ENCODE measurements around the gene P2RX7.
A peak's percentile ranks its signal among the peaks of the same experiment; 100 is the strongest.
"Not testable (repeated sequence)": the region's sequence is repeated elsewhere in the genome, so short reads cannot be mapped to it uniquely, and the experiment has no call there.

P2RX7 gene

GRCh38 chr12:121145221-121145620 lies 12.5 kb downstream of the P2RX7 start:
- Histone ChIP-seq H3K27ac (replicated peaks) (peak overlapping the region; percentile 81), H3K4me3 (replicated peaks; ENCODE audit: insufficient read depth, low read length) (no peak overlapping the region), H3K27me3 (ENCODE audit: insufficient read depth, poor library complexity, severe bottlenecking) (no peaks in the 10 kb centered on the region)
- peak; percentile 69; the same call in 1 of the 2 replicates for TF ChIP-seq SPI1 (IDR thresholded peaks at IDR 0.05; ENCODE audit: borderline replicate concordance, low read depth)
- no peak for TF ChIP-seq GABPA (IDR thresholded peaks at IDR 0.05; ENCODE audit: low read depth)
- DNase-seq (ENCODE audit: low read depth in 1 of 2, low spot score in 1 of 2), result peak in 1 of 2 experiments; percentile 51

- DNase-seq (ENCODE audit: low read depth in 1 of 2, low spot score in 1 of 2); H3K27ac ChIP-seq (replicated peaks); H3K4me3 ChIP-seq (replicated peaks; ENCODE audit: insufficient read depth, low read length); H3K27me3 ChIP-seq (ENCODE audit: insufficient read depth, poor library complexity, severe bottlenecking): not testable (repeated sequence)
Observed at GRCh38 chr12:121149289-121149688, 16.6 kb downstream of the P2RX7 start.

GRCh38 chr12:121154793-121155375 lies 22.2 kb downstream of the P2RX7 start:
- no peak for TF ChIP-seq CTCF (IDR thresholded peaks at IDR 0.05; ENCODE audit: insufficient read depth, low read length)
- TF ChIP-seq GABPA (IDR thresholded peaks at IDR 0.05; ENCODE audit: low read depth), result no peak
- TF ChIP-seq REST (IDR thresholded peaks at IDR 0.05; ENCODE audit: insufficient replicate concordance, low read depth), result no peak
- no peak for TF ChIP-seq POLR2AphosphoS5 (IDR thresholded peaks at IDR 0.05; ENCODE audit: low read depth)
- TF ChIP-seq SPI1 (IDR thresholded peaks at IDR 0.05; ENCODE audit: borderline replicate concordance, low read depth), result no peak
- Histone ChIP-seq H3K4me3 (replicated peaks; ENCODE audit: insufficient read depth, low read length) (no peak overlapping the region), H3K27me3 (ENCODE audit: insufficient read depth, poor library complexity, severe bottlenecking) (no peaks in the 10 kb centered on the region), H3K27ac (replicated peaks) (no peak overlapping the region)
- no peak for DNase-seq (ENCODE audit: low read depth in 1 of 2, low spot score in 1 of 2)

GRCh38 chr12:121156365-121156764 lies 23.7 kb downstream of the P2RX7 start:
- Histone ChIP-seq H3K27me3 (ENCODE audit: insufficient read depth, poor library complexity, severe bottlenecking) (no peaks in the 10 kb centered on the region), H3K27ac (replicated peaks) (no peak overlapping the region), H3K4me3 (replicated peaks; ENCODE audit: insufficient read depth, low read length) (no peak overlapping the region)
- no peak for DNase-seq (ENCODE audit: low read depth in 1 of 2, low spot score in 1 of 2)
- TF ChIP-seq CTCF (IDR thresholded peaks at IDR 0.05; ENCODE audit: insufficient read depth, low read length) (no peak), REST (IDR thresholded peaks at IDR 0.05; ENCODE audit: insufficient replicate concordance, low read depth) (no peak), GABPA (IDR thresholded peaks at IDR 0.05; ENCODE audit: low read depth) (no peak), POLR2AphosphoS5 (IDR thresholded peaks at IDR 0.05; ENCODE audit: low read depth) (no peak), SPI1 (IDR thresholded peaks at IDR 0.05; ENCODE audit: borderline replicate concordance, low read depth) (no peak)

GRCh38 chr12:121158085-121158484 lies 25.4 kb downstream of the P2RX7 start:
- no peak for DNase-seq (ENCODE audit: low read depth in 1 of 2, low spot score in 1 of 2)
- Histone ChIP-seq H3K27me3 (ENCODE audit: insufficient read depth, poor library complexity, severe bottlenecking) (no peaks in the 10 kb centered on the region), H3K27ac (replicated peaks) (no peak overlapping the region), H3K4me3 (replicated peaks; ENCODE audit: insufficient read depth, low read length) (no peak overlapping the region)
- TF ChIP-seq POLR2AphosphoS5 (IDR thresholded peaks at IDR 0.05; ENCODE audit: low read depth), result no peak
- TF ChIP-seq REST (IDR thresholded peaks at IDR 0.05; ENCODE audit: insufficient replicate concordance, low read depth), result no peak
- no peak for TF ChIP-seq SPI1 (IDR thresholded peaks at IDR 0.05; ENCODE audit: borderline replicate concordance, low read depth)
- no peak for TF ChIP-seq CTCF (IDR thresholded peaks at IDR 0.05; ENCODE audit: insufficient read depth, low read length)
- TF ChIP-seq GABPA (IDR thresholded peaks at IDR 0.05; ENCODE audit: low read depth), result no peak

Measured in HL-60 (cell line).